ENCODE measurements around the gene HIVEP2. TPM values are rescaled to one million over a fixed set of nuclear protein-coding genes. Genes with fewer than 3 reads are reported as not detected.

Gene HIVEP2
- total and polyA plus RNA-seq, 2 experiments from 2014 or later = 8.3 to 21.0 TPM

GRCh38 chr6:142891454-142891853, 53.5 kb downstream of the HIVEP2 start:
- Histone ChIP-seq H2AFZ (no peak overlapping the region), H3K9me3 (ENCODE audit: low read depth) (no peaks in the 10 kb centered on the region), H3K9me2 (ENCODE audit: insufficient read depth) (no peaks in the 10 kb centered on the region), H3F3A (ENCODE audit: insufficient read depth) (peaks cover 8% of the 10 kb centered on the region; the same call in 1 of the 2 replicates), H3K79me2 (ENCODE audit: insufficient read depth) (peaks cover 100% of the 10 kb centered on the region), H3K4me2 (ENCODE audit: unreplicated experiment) (no peak overlapping the region), H3K27me3 (replicated peaks; ENCODE audit: insufficient read depth) (no peaks in the 10 kb centered on the region), H3K4me1 (ENCODE audit: insufficient read depth) (peaks cover 12% of the 10 kb centered on the region), H3K9ac (no peak overlapping the region), H3K36me3 (ENCODE audit: low read depth) (no peaks in the 10 kb centered on the region), H3K4me3 (no peak overlapping the region), H4K20me1 (ENCODE audit: insufficient read depth) (no peaks in the 10 kb centered on the region), H3K27ac (no peak overlapping the region)
- in situ Hi-C loops (cut with MboI) = no loop called here
- 94 to 99% methylated on average over 5 of the region's 5 CpGs for WGBS, 2 experiments (ENCODE audit: low coverage in 1 of 2, low lambda C conversion rate in 2 of 2, missing lambda C conversion rate in 2 of 2)
- no peak for TF ChIP-seq EZH2phosphoT487 (IDR thresholded peaks at IDR 0.05; ENCODE audit: insufficient read depth, low read depth)
- no peak for TF ChIP-seq EZH2 (IDR thresholded peaks at IDR 0.05; ENCODE audit: insufficient read depth, poor library complexity, severe bottlenecking)
- no peak for DNase-seq

GRCh38 chr6:142888456-142888855, 56.5 kb downstream of the HIVEP2 start:
- WGBS, 2 experiments (ENCODE audit: low coverage in 1 of 2, low lambda C conversion rate in 2 of 2, missing lambda C conversion rate in 2 of 2) = 90 to 100% methylated on average over 1 of the region's 1 CpG

DNA sequence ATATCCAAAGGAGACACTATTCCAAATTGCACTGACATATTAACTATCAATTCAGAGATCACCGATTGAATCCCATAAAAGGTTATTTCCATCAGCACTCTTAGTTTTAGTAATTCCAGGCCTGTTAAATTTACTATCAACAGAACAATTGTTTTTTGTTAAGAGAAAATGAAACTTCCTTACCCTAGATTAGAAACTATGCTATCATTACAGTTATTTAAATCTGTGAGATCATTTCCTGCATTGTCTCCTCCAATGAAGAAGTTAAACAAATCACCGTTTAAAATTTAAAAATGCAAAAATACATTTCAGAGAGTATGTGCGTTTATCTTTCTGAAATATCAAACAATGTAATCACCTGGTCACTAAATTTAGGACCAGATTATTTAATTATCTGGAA, 57.5 kb downstream of the HIVEP2 start:
- in situ Hi-C loops (cut with MboI) = no loop called here
- no peak for DNase-seq
- Histone ChIP-seq H3K79me2 (ENCODE audit: insufficient read depth) (peaks cover 96% of the 10 kb centered on the region), H3K27me3 (replicated peaks; ENCODE audit: insufficient read depth) (no peaks in the 10 kb centered on the region), H3K27ac (peak overlapping the region; percentile 84), H3K9ac (no peak overlapping the region), H3K4me1 (ENCODE audit: insufficient read depth) (peaks cover 49% of the 10 kb centered on the region), H3K9me3 (ENCODE audit: low read depth) (no peaks in the 10 kb centered on the region), H4K20me1 (ENCODE audit: insufficient read depth) (no peaks in the 10 kb centered on the region), H3K4me2 (ENCODE audit: unreplicated experiment) (peak overlapping the region; percentile 80), H3K36me3 (ENCODE audit: low read depth) (no peaks in the 10 kb centered on the region), H2AFZ (no peak overlapping the region), H3K4me3 (no peak overlapping the region), H3K9me2 (ENCODE audit: insufficient read depth) (no peaks in the 10 kb centered on the region), H3F3A (ENCODE audit: insufficient read depth) (peaks cover 48% of the 10 kb centered on the region)
- TF ChIP-seq EZH2phosphoT487 (IDR thresholded peaks at IDR 0.05; ENCODE audit: insufficient read depth, low read depth) = no peak
- WGBS, 2 experiments (ENCODE audit: low coverage in 1 of 2, low lambda C conversion rate in 2 of 2, missing lambda C conversion rate in 2 of 2) = 95 to 100% methylated on average over 3 of the region's 3 CpGs

More at GRCh38 chr6:142888456-142888855, 56.5 kb downstream of the HIVEP2 start:
- Histone ChIP-seq H3K9ac (no peak overlapping the region), H3K4me2 (ENCODE audit: unreplicated experiment) (no peak overlapping the region), H3K79me2 (ENCODE audit: insufficient read depth) (peaks cover 98% of the 10 kb centered on the region), H3K9me2 (ENCODE audit: insufficient read depth) (no peaks in the 10 kb centered on the region), H3F3A (ENCODE audit: insufficient read depth) (peaks cover 38% of the 10 kb centered on the region), H3K4me3 (no peak overlapping the region), H3K27me3 (replicated peaks; ENCODE audit: insufficient read depth) (no peaks in the 10 kb centered on the region), H3K9me3 (ENCODE audit: low read depth) (no peaks in the 10 kb centered on the region), H3K4me1 (ENCODE audit: insufficient read depth) (peaks cover 41% of the 10 kb centered on the region), H3K36me3 (ENCODE audit: low read depth) (no peaks in the 10 kb centered on the region), H3K27ac (no peak overlapping the region), H4K20me1 (ENCODE audit: insufficient read depth) (no peaks in the 10 kb centered on the region), H2AFZ (no peak overlapping the region)
- TF ChIP-seq EZH2phosphoT487 (IDR thresholded peaks at IDR 0.05; ENCODE audit: insufficient read depth, low read depth) = no peak
- no peak for TF ChIP-seq EZH2 (IDR thresholded peaks at IDR 0.05; ENCODE audit: insufficient read depth, poor library complexity, severe bottlenecking)
- no peak for DNase-seq
- in situ Hi-C loops (cut with MboI) = no loop called here

GRCh38 chr6:142886431-142887170, 58.4 kb downstream of the HIVEP2 start:
- peak overlapping the region; percentile 84 for H3K27ac ChIP-seq

More at GRCh38 chr6:142886431-142887170, 58.4 kb downstream of the HIVEP2 start:
- peak; percentile 69 for DNase-seq
- H4K20me1 ChIP-seq (ENCODE audit: insufficient read depth) = no peaks in the 10 kb centered on the region
- 38 to 39% methylated on average over 4 of the region's 4 CpGs for WGBS, 2 experiments (ENCODE audit: low coverage in 1 of 2, low lambda C conversion rate in 2 of 2, missing lambda C conversion rate in 2 of 2)
- no peak overlapping the region for H3K4me3 ChIP-seq
- peaks cover 57% of the 10 kb centered on the region for H3F3A ChIP-seq (ENCODE audit: insufficient read depth)
- peak overlapping the region; percentile 70; the same call in 1 of the 2 replicates for H3K9ac ChIP-seq
- peaks cover 96% of the 10 kb centered on the region for H3K79me2 ChIP-seq (ENCODE audit: insufficient read depth)
- no peaks in the 10 kb centered on the region for H3K36me3 ChIP-seq (ENCODE audit: low read depth)
- no peak overlapping the region for H2AFZ ChIP-seq
- H3K9me2 ChIP-seq (ENCODE audit: insufficient read depth) = no peaks in the 10 kb centered on the region
- no peak for TF ChIP-seq EZH2 (IDR thresholded peaks at IDR 0.05; ENCODE audit: insufficient read depth, poor library complexity, severe bottlenecking)
- no peak for TF ChIP-seq EZH2phosphoT487 (IDR thresholded peaks at IDR 0.05; ENCODE audit: insufficient read depth, low read depth)
- in situ Hi-C loops (cut with MboI) = no loop called here
- no peaks in the 10 kb centered on the region for H3K9me3 ChIP-seq (ENCODE audit: low read depth)
- H3K27me3 ChIP-seq (replicated peaks; ENCODE audit: insufficient read depth) = no peaks in the 10 kb centered on the region
- H3K4me2 ChIP-seq (ENCODE audit: unreplicated experiment) = peak overlapping the region; percentile 80
- peaks cover 57% of the 10 kb centered on the region for H3K4me1 ChIP-seq (ENCODE audit: insufficient read depth)
